LNCaP clone FGC (cell line): Measurements from ENCODE around the gene SLC13A3.

Experiments
- DNase-seq: peaks from one replicate; pipeline ENCODE4 v3.0.0-alpha.2; 2011; ENCODE audit warnings: low read depth
- H3K4me3 ChIP-seq: 2 replicates; pipeline ENCODE4 v1.5.1; 2011; ENCODE audit warnings: mild to moderate bottlenecking, low read depth, low read length, control low read depth
- CTCF ChIP-seq: IDR thresholded peaks from 2 replicates; pipeline ENCODE4 v1.5.1; 2012; ENCODE audit warnings: mild to moderate bottlenecking; ENCODE audit not compliant: control insufficient read depth, insufficient read depth; ENCODE audit errors: extremely low read depth

SLC13A3 gene

GRCh38 chr20:46649965-46650542 lies 1.2 kb downstream of the SLC13A3 start:
- TF ChIP-seq CTCF: no peak
- no peak for DNase-seq

GRCh38 chr20:46649650-46649949 lies 1.7 kb downstream of the SLC13A3 start:
- H3K4me3 ChIP-seq: no peak overlapping the region
- no peak for DNase-seq
- no peak for TF ChIP-seq CTCF

More at GRCh38 chr20:46649965-46650542, 1.2 kb downstream of the SLC13A3 start:
- no peak overlapping the region for H3K4me3 ChIP-seq

GRCh38 chr20:46648903-46649649 lies 2.2 kb downstream of the SLC13A3 start:
- no peak for DNase-seq
- TF ChIP-seq CTCF: no peak
- no peak overlapping the region for H3K4me3 ChIP-seq

- no peak overlapping the region for H3K4me3 ChIP-seq
- TF ChIP-seq CTCF: no peak
- no peak for DNase-seq
Observed at GRCh38 chr20:46647469-46647868, 3.8 kb downstream of the SLC13A3 start.

- H3K4me3 ChIP-seq: no peak overlapping the region
- DNase-seq: no peak
- no peak for TF ChIP-seq CTCF
Observed at GRCh38 chr20:46646659-46647380, 4.4 kb downstream of the SLC13A3 start.

GRCh38 chr20:46646122-46646521 lies 5.1 kb downstream of the SLC13A3 start:
- no peak overlapping the region for H3K4me3 ChIP-seq
- no peak for TF ChIP-seq CTCF
- no peak for DNase-seq

GRCh38 chr20:46644733-46645132 lies 6.5 kb downstream of the SLC13A3 start:
- DNase-seq: no peak
- TF ChIP-seq CTCF: no peak
- H3K4me3 ChIP-seq: no peak overlapping the region
